ENCODE data around the gene GALNT14. TPM values are rescaled to one million over a fixed set of nuclear protein-coding genes. Genes with fewer than 3 reads are reported as not detected.

Gene GALNT14
- total and polyA plus RNA-seq, 10 of the 15 experiments (the other 5 are each of a cell fraction or from before 2014, with no cell fraction given), result 3.7 to 17.8 (median 6.0) TPM

DNA sequence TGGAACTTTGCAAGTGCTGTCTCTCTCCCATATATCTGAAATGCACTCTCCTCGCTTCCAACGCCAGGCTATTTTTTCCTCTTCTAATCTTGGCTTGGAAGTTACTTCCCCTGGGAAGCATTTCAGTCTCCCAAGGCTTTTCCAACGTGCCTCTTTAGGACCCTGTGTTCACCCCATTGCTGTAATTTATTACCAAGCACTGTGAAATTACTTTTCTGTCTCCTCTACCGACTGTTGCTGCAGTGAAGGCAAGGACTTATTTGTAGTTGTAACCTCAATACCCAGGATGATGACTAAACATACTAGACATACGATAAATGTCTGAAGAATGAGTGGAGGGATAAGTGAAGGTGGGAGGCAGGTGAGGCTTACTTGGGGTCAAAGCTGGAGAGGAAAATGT, 163.7 kb downstream of the GALNT14 start:
- no peaks in the 10 kb centered on the region for H4K20me1 ChIP-seq (ENCODE audit: control insufficient read depth, insufficient read depth)
- in situ Hi-C loops (cut with MboI), result no loop called here
- TF ChIP-seq SIX5 (IDR thresholded peaks at IDR 0.05; ENCODE audit: low read depth, low read length, severe bottlenecking), result no peak
- TF ChIP-seq EGR1 (IDR thresholded peaks at IDR 0.05; ENCODE audit: borderline replicate concordance in 1 of 2, low read depth in 2 of 2, low read length in 2 of 2), result no peak
- TF ChIP-seq TCF3 (IDR thresholded peaks at IDR 0.05; ENCODE audit: borderline replicate concordance, insufficient read depth, low read depth, low read length), result no peak
- no peak for TF ChIP-seq NFIC (IDR thresholded peaks at IDR 0.05; ENCODE audit: low read depth, low read length)
- no peak overlapping the region for H3K4me2 ChIP-seq (ENCODE audit: control insufficient read depth, insufficient read depth)
- no peak for FAIRE-seq
- DNase-seq (ENCODE audit: low read depth, low spot score), result no peak
- H3K27ac ChIP-seq (ENCODE audit: control insufficient read depth, insufficient read depth), result no peak overlapping the region
- H3K9ac ChIP-seq (ENCODE audit: control insufficient read depth, insufficient read depth, low read length), result no peak overlapping the region
- POLR2A ChIA-PET, result no interaction called here
- no peaks in the 10 kb centered on the region for H3K9me3 ChIP-seq (replicated peaks; ENCODE audit: control insufficient read depth, insufficient read depth, low read length)
- no TSS peak for BruUV-seq (replicated peaks)
- no peaks in the 10 kb centered on the region for H3K79me2 ChIP-seq (ENCODE audit: control insufficient read depth, insufficient read depth, low read length)
- no peaks in the 10 kb centered on the region for H3K27me3 ChIP-seq (replicated peaks in 1 of 2; ENCODE audit: control insufficient read depth in 2 of 2, insufficient read depth in 2 of 2, low read length in 1 of 2)
- CTCF ChIA-PET, result no interaction called here
- no peak for ATAC-seq
- intact Hi-C loops (cut with micrococcal nuclease; ENCODE audit: unreplicated experiment), result no loop called here
- SMC1A ChIA-PET (ENCODE audit: uncharacterized antibody, unreplicated experiment), result interaction anchor here (0.7 kb wide), 1 partner anchor 21 kb away, joined by 3 read pairs; no protein-coding TSS in a partner anchor
- H3K4me3 ChIP-seq, result no peak overlapping the region
- 45% methylated on average over 3 of the region's 5 CpGs for WGBS (ENCODE audit: insufficient coverage, insufficient replicate concordance, low lambda C conversion rate, missing lambda C conversion rate)
- H3K4me1 ChIP-seq (ENCODE audit: control insufficient read depth, insufficient read depth, low read length), result no peaks in the 10 kb centered on the region
- no peak overlapping the region for H2AFZ ChIP-seq (ENCODE audit: control insufficient read depth, low read depth, low read length)
- no peaks in the 10 kb centered on the region for H3K36me3 ChIP-seq (ENCODE audit: control insufficient read depth in 2 of 2, insufficient read depth in 2 of 2, low read length in 1 of 2)
- RAD21 ChIA-PET (ENCODE audit: unreplicated experiment), result no interaction called here

GRCh38 chr2:30974092-30974491, 164.1 kb downstream of the GALNT14 start:
- Histone ChIP-seq H3K36me3 (ENCODE audit: control insufficient read depth in 2 of 2, insufficient read depth in 2 of 2, low read length in 1 of 2) (no peaks in the 10 kb centered on the region; a peak in 1 of 4 replicates), H3K4me3 (no peak overlapping the region), H3K79me2 (ENCODE audit: control insufficient read depth, insufficient read depth, low read length) (no peaks in the 10 kb centered on the region), H4K20me1 (ENCODE audit: control insufficient read depth, insufficient read depth) (no peaks in the 10 kb centered on the region), H3K27me3 (replicated peaks in 1 of 2; ENCODE audit: control insufficient read depth in 2 of 2, insufficient read depth in 2 of 2, low read length in 1 of 2) (no peaks in the 10 kb centered on the region; a peak in 1 of 4 replicates), H3K9ac (ENCODE audit: control insufficient read depth, insufficient read depth, low read length) (no peak overlapping the region), H3K27ac (ENCODE audit: control insufficient read depth, insufficient read depth) (no peak overlapping the region), H3K4me2 (ENCODE audit: control insufficient read depth, insufficient read depth) (no peak overlapping the region), H3K9me3 (replicated peaks; ENCODE audit: control insufficient read depth, insufficient read depth, low read length) (no peaks in the 10 kb centered on the region), H2AFZ (ENCODE audit: control insufficient read depth, low read depth, low read length) (no peak overlapping the region), H3K4me1 (ENCODE audit: control insufficient read depth, insufficient read depth, low read length) (no peaks in the 10 kb centered on the region)
- ChIA-PET CTCF (no interaction called here), RAD21 (ENCODE audit: unreplicated experiment) (no interaction called here), SMC1A (ENCODE audit: uncharacterized antibody, unreplicated experiment) (no interaction called here), POLR2A (no interaction called here)
- ATAC-seq (no peak), FAIRE-seq (no peak), DNase-seq (ENCODE audit: low read depth, low spot score) (no peak)
- in situ Hi-C loops (cut with MboI) (no loop called here), intact Hi-C loops (cut with micrococcal nuclease; ENCODE audit: unreplicated experiment) (no loop called here)
- 30% methylated on average over 1 of the region's 1 CpG for WGBS (ENCODE audit: insufficient coverage, insufficient replicate concordance, low lambda C conversion rate, missing lambda C conversion rate)
- BruUV-seq (replicated peaks), result no TSS peak
- TF ChIP-seq EP300 (IDR thresholded peaks at IDR 0.05; ENCODE audit: borderline replicate concordance in 1 of 2, control insufficient read depth in 1 of 2, low read depth in 2 of 2, low read length in 2 of 2) (no peak), BCL3 (IDR thresholded peaks at IDR 0.05; ENCODE audit: borderline replicate concordance, insufficient read depth, low read depth, low read length, poor library complexity, severe bottlenecking) (no peak), ETV6 (conservative IDR thresholded peaks at IDR 0.05 in 1 of 2, IDR thresholded peaks at IDR 0.05 in 1 of 2; ENCODE audit: borderline replicate concordance in 1 of 2, low read depth in 1 of 2) (no peak), POU2F2 (IDR thresholded peaks at IDR 0.05; ENCODE audit: borderline replicate concordance, low read depth, low read length) (no peak), CHD2 (IDR thresholded peaks at IDR 0.05; ENCODE audit: borderline replicate concordance, low read depth, low read length) (no peak), CBX5 (IDR thresholded peaks at IDR 0.05; ENCODE audit: low read depth) (no peak), CHD4 (IDR thresholded peaks at IDR 0.05) (no peak), TAF1 (IDR thresholded peaks at IDR 0.05; ENCODE audit: borderline replicate concordance, low read depth, low read length) (no peak)
- TF ChIP-seq, protein P1, sequence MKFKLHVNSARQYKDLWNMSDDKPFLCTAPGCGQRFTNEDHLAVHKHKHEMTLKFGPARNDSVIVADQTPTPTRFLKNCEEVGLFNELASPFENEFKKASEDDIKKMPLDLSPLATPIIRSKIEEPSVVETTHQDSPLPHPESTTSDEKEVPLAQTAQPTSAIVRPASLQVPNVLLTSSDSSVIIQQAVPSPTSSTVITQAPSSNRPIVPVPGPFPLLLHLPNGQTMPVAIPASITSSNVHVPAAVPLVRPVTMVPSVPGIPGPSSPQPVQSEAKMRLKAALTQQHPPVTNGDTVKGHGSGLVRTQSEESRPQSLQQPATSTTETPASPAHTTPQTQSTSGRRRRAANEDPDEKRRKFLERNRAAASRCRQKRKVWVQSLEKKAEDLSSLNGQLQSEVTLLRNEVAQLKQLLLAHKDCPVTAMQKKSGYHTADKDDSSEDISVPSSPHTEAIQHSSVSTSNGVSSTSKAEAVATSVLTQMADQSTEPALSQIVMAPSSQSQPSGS (IDR thresholded peaks at IDR 0.05; ENCODE audit: low read length), result no peak
